HG03521 (cell line): ENCODE measurements around the gene CD9.

ENCODE experiments used
- ATAC-seq: cut with Tn5 transposase; IDR thresholded peaks from one replicate; pipeline ENCODE4 v1.9.1; 2021; ENCODE audit warnings: mild to moderate bottlenecking, moderate library complexity; ENCODE audit not compliant: unreplicated experiment

CD9 gene

GRCh38 chr12:6273205-6273540 is 73.0 kb downstream of the CD9 start:
- no peak for ATAC-seq

- no peak for ATAC-seq
Measured at GRCh38 chr12:6273541-6274230, 73.5 kb downstream of the CD9 start.

GRCh38 chr12:6274231-6275221 is 74.3 kb downstream of the CD9 start:
- no peak for ATAC-seq

GRCh38 chr12:6275928-6276887 is 76.0 kb downstream of the CD9 start:
- ATAC-seq: no peak

GRCh38 chr12:6276956-6277620 is 76.9 kb downstream of the CD9 start:
- ATAC-seq: no peak

GRCh38 chr12:6277982-6278438 is 77.8 kb downstream of the CD9 start:
- no peak for ATAC-seq

GRCh38 chr12:6278439-6279255 is 78.4 kb downstream of the CD9 start:
- peak; percentile 83 for ATAC-seq

GRCh38 chr12:6279256-6279628 is 79.0 kb downstream of the CD9 start:
- ATAC-seq: no peak

GRCh38 chr12:6279631-6280030 is 79.4 kb downstream of the CD9 start:
- no peak for ATAC-seq

GRCh38 chr12:6280053-6280469 is 79.9 kb downstream of the CD9 start:
- no peak for ATAC-seq

GRCh38 chr12:6280672-6281071 is 80.5 kb downstream of the CD9 start:
- no peak for ATAC-seq

- ATAC-seq: no peak
Measured at GRCh38 chr12:6281081-6281809, 81.0 kb downstream of the CD9 start.

- no peak for ATAC-seq
Measured at GRCh38 chr12:6282453-6282840, 82.2 kb downstream of the CD9 start.

GRCh38 chr12:6284273-6284672 is 84.1 kb downstream of the CD9 start:
- no peak for ATAC-seq

- peak; percentile 58 for ATAC-seq
Measured at GRCh38 chr12:6285063-6285477, 84.9 kb downstream of the CD9 start.

GRCh38 chr12:6285532-6286306 is 85.5 kb downstream of the CD9 start:
- no peak for ATAC-seq
